Caco-2 (cell line): ENCODE measurements around the gene TSPAN31. TPM values are rescaled to one million over a fixed set of nuclear protein-coding genes. Genes with fewer than 3 reads are reported as not detected.

Source experiments
- BruUV-seq: library from RNA; stranded (reverse); fragments of 400-500 nt; replicated peaks from 2 replicates; lab custom pipeline; 2021; lab: Mats Ljungman, UMichigan
- CTCF ChIA-PET: fragments of 300-600 bp; sonication (Branson Sonifier 250); formaldehyde crosslinking; loops from one replicate; lab custom pipeline; 2022; ENCODE audit warnings: antibody characterized with exemption; lab: Charles Lee
- POLR2A ChIA-PET: fragments of 300-600 bp; sonication (Branson Sonifier 250); formaldehyde crosslinking; loops from one replicate; lab custom pipeline; 2022; ENCODE audit warnings: antibody characterized with exemption; lab: Charles Lee
- DNase-seq, 2 experiments: peaks; one replicate each; pipeline versions ENCODE4 v3.0.0 to v3.0.0-alpha.2; 2020 to 2022
- H3K27me3 ChIP-seq: replicated peaks from 2 replicates; pipeline ENCODE4 v1.6.0; 2011; ENCODE audit warnings: low read length; ENCODE audit not compliant: control insufficient read depth, insufficient read depth
- H3K36me3 ChIP-seq: 2 replicates; pipeline ENCODE4 v1.5.1; 2011; ENCODE audit warnings: low read length; ENCODE audit not compliant: control insufficient read depth, insufficient read depth
- H3K4me1 ChIP-seq: fragments of 250-450 bp; sonication (Bioruptor Pico); 2 replicates; pipeline ENCODE4 v1.5.1; 2020; ENCODE audit warnings: mild to moderate bottlenecking
- H3K4me3 ChIP-seq: 2 replicates; pipeline ENCODE4 v1.5.1; 2011; ENCODE audit warnings: low read depth, mild to moderate bottlenecking, control low read depth, low read length
- H3K9me3 ChIP-seq: fragments of 250-450 bp; sonication (Bioruptor Pico); 2 replicates; pipeline ENCODE4 v1.5.1; 2020; ENCODE audit warnings: mild to moderate bottlenecking, moderate library complexity
- H3K27ac Mint-ChIP-seq: one replicate; pipeline ENCODE4 v1.8.0; 2022; ENCODE audit warnings: mixed read lengths; ENCODE audit not compliant: unreplicated experiment
- H3K27me3 Mint-ChIP-seq: one replicate; pipeline ENCODE4 v1.8.0; 2022; ENCODE audit warnings: mixed read lengths; ENCODE audit not compliant: insufficient read depth, unreplicated experiment
- H3K36me3 Mint-ChIP-seq: one replicate; pipeline ENCODE4 v1.8.0; 2022; ENCODE audit warnings: mild to moderate bottlenecking, mixed read lengths; ENCODE audit not compliant: insufficient read depth, unreplicated experiment
- H3K4me1 Mint-ChIP-seq: one replicate; pipeline ENCODE4 v1.8.0; 2022; ENCODE audit warnings: low read depth, mixed read lengths; ENCODE audit not compliant: unreplicated experiment
- H3K4me3 Mint-ChIP-seq: one replicate; pipeline ENCODE4 v1.8.0; 2022; ENCODE audit warnings: mild to moderate bottlenecking, moderate library complexity, mixed read lengths; ENCODE audit not compliant: unreplicated experiment
- H3K9me3 Mint-ChIP-seq: one replicate; pipeline ENCODE4 v1.8.0; 2022; ENCODE audit warnings: mixed read lengths; ENCODE audit not compliant: unreplicated experiment
- CTCF ChIP-seq, 2 experiments: fragments of 200-600 bp in 1 of 2; IDR thresholded peaks; 1 replicate in 1 of 2; 2 replicates in 1 of 2; pipeline versions ENCODE4 v1.5.1 to v1.8.0; 2011 to 2022; ENCODE audit warnings: antibody characterized with exemption in 1 of 2, control low read depth in 1 of 2, inconsistent platforms in 1 of 2, low read depth in 1 of 2, low read length in 1 of 2, mild to moderate bottlenecking in 1 of 2, moderate library complexity in 1 of 2; ENCODE audit not compliant: insufficient read depth in 1 of 2, severe bottlenecking in 1 of 2, unreplicated experiment in 1 of 2
- intact Hi-C: fragments of 100-400 bp; cut with micrococcal nuclease; formaldehyde crosslinking; loops from one replicate; pipeline ENCODE4 v1.10.0; 2022; ENCODE audit not compliant: unreplicated experiment
- total RNA-seq: library from RNA; stranded (reverse); gene quantifications from 2 replicates; pipeline ENCODE4 v1.2.3, GENCODE V29; 2022

TSPAN31 gene
- total RNA-seq, 1 experiment from 2014 or later = 23.3 TPM

- no TSS peak for BruUV-seq
Measured at GRCh38 chr12:57731411-57732080, 13.3 kb upstream of the TSPAN31 start.

GRCh38 chr12:57732270-57732669 is 12.6 kb upstream of the TSPAN31 start:
- H3K36me3 ChIP-seq = no peaks in the 10 kb centered on the region
- Mint-ChIP-seq H3K27ac (no peak overlapping the region), H3K9me3 (no peaks in the 10 kb centered on the region), H3K4me3 (no peak overlapping the region), H3K36me3 (no peaks in the 10 kb centered on the region), H3K27me3 (peaks cover 34% of the 10 kb centered on the region), H3K4me1 (peaks cover 17% of the 10 kb centered on the region)
- H3K27me3 ChIP-seq = peaks cover 7% of the 10 kb centered on the region
- no peak overlapping the region for H3K4me3 ChIP-seq
- intact Hi-C loops = no loop called here
- POLR2A ChIA-PET = interaction anchor here (1.1 kb wide), 1 partner anchor 12 kb away, joined by 5 read pairs; the partner anchor contains the start of gene TSPAN31
- BruUV-seq = no TSS peak
- H3K4me1 ChIP-seq = peaks cover 10% of the 10 kb centered on the region
- CTCF ChIA-PET = interaction anchor here (1.2 kb wide), 1 partner anchor 149 kb away, joined by 3 read pairs; no protein-coding TSS in a partner anchor
- no peak for DNase-seq
- no peaks in the 10 kb centered on the region for H3K9me3 ChIP-seq
- no peak for TF ChIP-seq CTCF (IDR thresholded peaks at IDR 0.05; ENCODE audit: insufficient read depth in 1 of 2, low read depth in 1 of 2, low read length in 1 of 2, severe bottlenecking in 1 of 2, unreplicated experiment in 1 of 2)

More at GRCh38 chr12:57731411-57732080, 13.3 kb upstream of the TSPAN31 start:
- peaks cover 29% of the 10 kb centered on the region for H3K27me3 Mint-ChIP-seq
- intact Hi-C loops = no loop called here
- no peak overlapping the region for H3K27ac Mint-ChIP-seq
- no peak overlapping the region for H3K4me3 Mint-ChIP-seq
- no peak overlapping the region for H3K4me3 ChIP-seq
- no peaks in the 10 kb centered on the region for H3K9me3 ChIP-seq
- peaks cover 2% of the 10 kb centered on the region for H3K4me1 ChIP-seq
- H3K27me3 ChIP-seq = peaks cover 4% of the 10 kb centered on the region
- no peaks in the 10 kb centered on the region for H3K36me3 ChIP-seq
- H3K36me3 Mint-ChIP-seq = no peaks in the 10 kb centered on the region
- no peak for TF ChIP-seq CTCF (IDR thresholded peaks at IDR 0.05; ENCODE audit: insufficient read depth in 1 of 2, low read depth in 1 of 2, low read length in 1 of 2, severe bottlenecking in 1 of 2, unreplicated experiment in 1 of 2)
- H3K4me1 Mint-ChIP-seq = peaks cover 11% of the 10 kb centered on the region
- ChIA-PET POLR2A (no interaction called here), CTCF (interaction anchor here (1.2 kb wide), 1 partner anchor 148 kb away, joined by 3 read pairs; no protein-coding TSS in a partner anchor)
- DNase-seq = peak in 1 of 2 experiments; percentile 1
- no peaks in the 10 kb centered on the region for H3K9me3 Mint-ChIP-seq

- Histone ChIP-seq H3K36me3 (no peaks in the 10 kb centered on the region), H3K4me1 (peaks cover 12% of the 10 kb centered on the region), H3K27me3 (peaks cover 7% of the 10 kb centered on the region), H3K9me3 (no peaks in the 10 kb centered on the region), H3K4me3 (no peak overlapping the region)
- intact Hi-C loops = no loop called here
- Mint-ChIP-seq H3K4me1 (peaks cover 17% of the 10 kb centered on the region), H3K27ac (no peak overlapping the region), H3K36me3 (no peaks in the 10 kb centered on the region), H3K4me3 (no peak overlapping the region), H3K9me3 (no peaks in the 10 kb centered on the region), H3K27me3 (peaks cover 31% of the 10 kb centered on the region)
- TF ChIP-seq CTCF (IDR thresholded peaks at IDR 0.05; ENCODE audit: insufficient read depth in 1 of 2, low read depth in 1 of 2, low read length in 1 of 2, severe bottlenecking in 1 of 2, unreplicated experiment in 1 of 2) = no peak
- ChIA-PET POLR2A (interaction anchor here (0.6 to 1.1 kb wide), 2 partner anchors 12 to 29 kb away, joined by 4 to 5 read pairs; partner anchors contain the start of gene TSPAN31), CTCF (interaction anchor here (1.2 kb wide), 1 partner anchor 150 kb away, joined by 3 read pairs; no protein-coding TSS in a partner anchor)
- no TSS peak for BruUV-seq
- DNase-seq = no peak
Measured at GRCh38 chr12:57732726-57733593, 11.9 kb upstream of the TSPAN31 start.
